GM19035 (cell line): ENCODE results near the gene DTX2.
"Not testable (repeated sequence)": the region's sequence is repeated elsewhere in the genome, so short reads cannot be mapped to it uniquely, and the experiment has no call there.

ENCODE experiments used
- ATAC-seq: cut with Tn5 transposase; IDR thresholded peaks from one replicate; pipeline ENCODE4 v1.9.1; 2021; ENCODE audit not compliant: unreplicated experiment

DTX2 gene

GRCh38 chr7:76442664-76443446 lies 18.7 kb upstream of the DTX2 start:
- not testable (repeated sequence) for ATAC-seq

GRCh38 chr7:76443846-76444245 lies 17.7 kb upstream of the DTX2 start:
- ATAC-seq, result not testable (repeated sequence)

- peak; percentile 79 for ATAC-seq
Measured at GRCh38 chr7:76445577-76446008, 15.9 kb upstream of the DTX2 start.

- not testable (repeated sequence) for ATAC-seq
Measured at GRCh38 chr7:76457017-76457416, 4.5 kb upstream of the DTX2 start.

- not testable (repeated sequence) for ATAC-seq
Measured at GRCh38 chr7:76458504-76458903, 3.0 kb upstream of the DTX2 start.

- ATAC-seq, result not testable (repeated sequence)
Measured at GRCh38 chr7:76460767-76461166, 742 bp upstream of the DTX2 start.

- peak; percentile 20 for ATAC-seq
Measured at GRCh38 chr7:76462271-76462882, 868 bp downstream of the DTX2 start.

GRCh38 chr7:76464959-76465358 lies 3.5 kb downstream of the DTX2 start:
- not testable (repeated sequence) for ATAC-seq

GRCh38 chr7:76465950-76466349 lies 4.4 kb downstream of the DTX2 start:
- not testable (repeated sequence) for ATAC-seq

- ATAC-seq, result not testable (repeated sequence)
Measured at GRCh38 chr7:76467743-76468404, 6.4 kb downstream of the DTX2 start.

- ATAC-seq, result not testable (repeated sequence)
Measured at GRCh38 chr7:76471556-76472221, 10.2 kb downstream of the DTX2 start.

GRCh38 chr7:76473097-76473496 lies 11.6 kb downstream of the DTX2 start:
- ATAC-seq, result not testable (repeated sequence)

GRCh38 chr7:76476280-76476679 lies 14.8 kb downstream of the DTX2 start:
- ATAC-seq, result not testable (repeated sequence)

- ATAC-seq, result not testable (repeated sequence)
Measured at GRCh38 chr7:76476742-76477474, 15.4 kb downstream of the DTX2 start.

GRCh38 chr7:76479628-76480027 lies 18.1 kb downstream of the DTX2 start:
- ATAC-seq, result not testable (repeated sequence)

- not testable (repeated sequence) for ATAC-seq
Measured at GRCh38 chr7:76480403-76481253, 19.1 kb downstream of the DTX2 start.

- not testable (repeated sequence) for ATAC-seq
Measured at GRCh38 chr7:76482660-76483059, 21.2 kb downstream of the DTX2 start.

GRCh38 chr7:76483081-76483480 lies 21.6 kb downstream of the DTX2 start:
- ATAC-seq, result not testable (repeated sequence)

GRCh38 chr7:76484456-76484855 lies 22.9 kb downstream of the DTX2 start:
- ATAC-seq, result not testable (repeated sequence)
